HG02588 (cell line): ENCODE results near the gene BMP8B.
"Not testable (repeated sequence)": the region's sequence is repeated elsewhere in the genome, so short reads cannot be mapped to it uniquely, and the experiment has no call there.

Source experiments
- ATAC-seq: cut with Tn5 transposase; IDR thresholded peaks from one replicate; pipeline ENCODE4 v1.9.1; 2021; ENCODE audit warnings: mild to moderate bottlenecking, moderate library complexity; ENCODE audit not compliant: unreplicated experiment

The BMP8B gene, protein sequence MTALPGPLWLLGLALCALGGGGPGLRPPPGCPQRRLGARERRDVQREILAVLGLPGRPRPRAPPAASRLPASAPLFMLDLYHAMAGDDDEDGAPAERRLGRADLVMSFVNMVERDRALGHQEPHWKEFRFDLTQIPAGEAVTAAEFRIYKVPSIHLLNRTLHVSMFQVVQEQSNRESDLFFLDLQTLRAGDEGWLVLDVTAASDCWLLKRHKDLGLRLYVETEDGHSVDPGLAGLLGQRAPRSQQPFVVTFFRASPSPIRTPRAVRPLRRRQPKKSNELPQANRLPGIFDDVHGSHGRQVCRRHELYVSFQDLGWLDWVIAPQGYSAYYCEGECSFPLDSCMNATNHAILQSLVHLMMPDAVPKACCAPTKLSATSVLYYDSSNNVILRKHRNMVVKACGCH

DNA sequence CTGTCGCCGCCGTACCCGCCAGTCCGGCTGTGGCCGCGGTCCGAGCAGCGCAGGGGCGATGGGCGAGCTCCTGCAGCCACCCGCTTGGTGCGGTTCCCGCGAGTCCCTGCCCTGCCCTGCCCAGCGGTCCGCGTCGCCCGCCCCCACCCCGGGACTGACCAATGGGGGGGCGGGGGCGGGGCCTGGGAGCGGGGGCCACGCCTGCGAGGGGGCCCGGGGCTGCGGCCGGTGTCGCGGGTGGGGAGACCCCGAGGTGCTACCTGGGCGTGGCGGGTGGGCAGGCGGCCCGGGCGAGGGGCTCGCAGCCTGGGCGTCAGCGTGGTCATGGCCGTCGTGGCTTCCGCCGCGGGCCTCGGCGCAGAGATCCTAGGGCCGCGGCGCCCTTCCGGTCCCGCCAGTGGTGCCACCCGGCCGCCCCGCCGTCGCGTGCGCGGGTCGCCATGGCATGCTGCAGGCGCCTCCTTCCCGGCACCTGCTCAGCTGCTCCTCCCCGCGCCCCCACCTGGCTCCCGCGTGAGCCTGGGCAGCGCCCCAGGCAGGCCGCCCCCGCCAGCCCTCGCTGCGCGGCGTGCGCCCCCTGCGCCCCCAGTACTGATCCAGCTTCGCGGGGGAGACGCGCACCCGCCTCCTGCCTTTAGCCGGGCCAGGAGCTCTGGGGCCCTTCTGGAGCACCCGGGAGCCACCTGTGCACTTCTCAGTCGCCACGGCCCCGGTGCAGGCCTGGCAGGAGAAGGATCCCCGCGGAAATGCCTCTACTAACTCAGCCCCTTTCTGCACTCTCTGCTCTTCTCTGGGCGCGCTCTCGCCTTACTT, at the start of gene BMP8B:
Gene BMP8B (minus strand): TSS at position 108 of the 813 bp plus-strand sequence. CDS start 380 bp downstream, outside the sequence.
- ATAC-seq, result peak; percentile 69

DNA sequence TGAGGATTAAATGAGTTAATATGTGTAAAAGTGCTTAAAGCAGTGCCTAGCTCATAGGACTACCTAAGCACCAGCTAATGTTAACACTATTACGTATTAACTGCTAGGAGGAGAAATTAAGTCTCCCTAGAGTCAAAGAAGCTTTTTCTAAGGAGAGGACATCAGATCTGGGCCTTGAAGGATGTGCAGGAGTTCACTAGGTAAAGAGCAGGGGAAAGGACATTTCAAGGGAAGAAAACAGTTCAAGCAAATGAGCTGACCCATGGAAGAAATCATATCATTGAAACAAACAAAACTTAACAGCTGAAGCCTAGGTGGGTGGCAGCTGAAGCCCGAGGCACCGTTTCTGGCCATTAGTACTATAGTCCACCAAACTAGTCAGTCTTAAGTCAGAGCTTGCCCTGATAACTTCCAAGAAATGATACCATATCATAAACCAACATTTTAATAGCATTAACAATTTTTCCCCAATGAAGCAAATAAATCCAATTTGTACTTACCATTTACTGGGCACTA, 48.0 kb upstream of the BMP8B start:
- no peak for ATAC-seq

DNA sequence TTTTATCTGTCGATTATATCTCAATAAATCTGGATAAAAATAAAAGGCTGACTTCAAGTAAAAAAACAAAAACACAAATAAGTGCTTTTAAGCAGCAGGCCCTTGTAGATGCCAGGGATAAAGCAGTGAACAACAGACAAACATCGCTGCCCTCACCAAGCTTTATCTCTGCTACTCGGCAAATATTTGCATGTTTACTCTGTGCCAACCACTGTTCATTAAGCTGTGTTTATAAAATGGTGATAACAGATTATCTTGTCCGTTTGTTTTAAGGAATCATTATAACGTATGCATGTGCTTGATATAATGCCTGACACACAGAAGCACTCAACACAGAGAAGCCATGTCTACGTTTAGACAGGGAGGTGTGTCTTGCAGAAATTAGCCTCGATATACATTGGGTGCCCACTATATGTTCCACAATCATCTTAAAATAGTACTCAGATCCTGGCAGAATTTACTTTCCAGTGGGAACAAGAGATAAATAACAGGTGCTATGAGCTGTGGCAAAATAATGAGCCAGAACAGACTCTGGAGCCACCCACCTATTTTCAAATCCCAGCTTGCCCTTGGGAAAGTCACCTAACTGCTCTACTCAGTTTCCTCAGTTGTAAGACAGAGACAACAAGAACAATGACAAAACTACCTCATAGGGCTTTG, 47.4 kb upstream of the BMP8B start:
- no peak for ATAC-seq

DNA sequence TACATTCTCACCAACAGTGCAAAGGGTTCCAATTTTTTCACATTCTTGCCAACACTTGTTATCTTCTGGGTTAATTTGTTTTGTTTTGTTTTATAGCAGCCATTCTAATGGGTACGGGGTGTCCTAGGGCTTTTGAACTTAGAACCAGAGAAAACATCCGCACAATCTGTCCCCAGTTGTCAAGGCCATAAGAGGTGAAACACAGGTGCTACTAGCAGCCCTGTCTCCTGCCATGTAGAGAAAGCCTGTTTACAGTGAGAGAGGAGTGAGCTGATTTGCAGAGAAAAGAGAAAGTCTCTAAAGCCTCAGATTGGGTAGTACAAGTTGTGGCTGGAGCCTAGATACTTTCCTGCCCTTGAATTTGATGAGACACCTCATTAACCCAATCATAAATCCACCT, 46.4 kb upstream of the BMP8B start:
- ATAC-seq, result no peak

DNA sequence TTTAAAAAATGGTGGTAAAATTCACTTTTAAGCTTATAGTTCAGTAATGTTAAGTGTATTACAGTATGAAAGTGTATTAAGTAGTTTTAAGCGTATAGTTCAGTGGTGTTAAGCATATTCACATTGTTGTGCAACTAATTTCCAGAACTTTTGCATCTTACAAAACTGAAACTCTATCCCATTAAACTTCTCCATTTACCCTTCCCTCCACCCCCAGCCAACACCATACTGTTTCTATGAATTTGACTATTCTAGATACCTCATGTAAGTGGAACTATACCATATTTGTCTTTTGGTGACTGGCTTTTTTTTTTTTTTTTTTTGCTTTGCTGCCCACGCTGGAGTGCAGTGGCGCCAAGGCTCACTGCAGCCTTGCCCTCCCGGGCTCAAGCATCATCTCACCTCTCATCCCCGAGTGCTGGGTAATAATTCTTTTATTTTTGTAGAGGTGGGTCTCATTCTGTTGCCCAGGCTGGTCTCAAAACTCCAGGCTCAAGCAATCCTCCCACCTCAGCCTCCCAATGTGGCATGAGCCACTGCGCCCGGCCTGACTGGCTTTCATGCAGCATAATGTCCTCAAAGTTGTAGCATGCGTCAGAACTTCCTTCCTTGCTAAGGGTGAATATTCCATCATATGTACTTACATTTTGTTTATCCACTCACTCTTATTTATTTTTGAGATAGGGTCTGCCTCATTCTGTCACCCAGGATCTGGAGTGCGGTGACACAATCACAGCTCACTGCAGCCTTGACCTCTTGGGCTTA, 45.1 kb upstream of the BMP8B start:
- no peak for ATAC-seq

DNA sequence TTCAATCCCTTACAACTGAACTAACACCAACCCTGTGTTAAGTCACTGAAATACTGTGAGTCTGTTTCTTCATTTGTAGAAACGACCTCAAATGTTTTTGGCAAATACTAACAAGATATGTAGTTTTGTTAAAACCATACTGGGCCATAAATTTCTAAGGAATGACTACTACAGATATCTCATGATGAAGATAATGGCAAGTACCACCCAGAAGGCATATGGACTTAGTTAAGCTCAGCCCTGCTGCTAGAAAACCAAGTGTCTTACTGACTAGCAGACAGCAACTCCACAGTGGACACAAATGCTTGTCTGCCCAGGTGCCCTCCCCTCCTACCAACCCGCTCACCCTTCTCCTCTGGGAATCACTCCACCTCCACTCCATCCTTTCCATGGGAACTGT, 44.5 kb upstream of the BMP8B start:
- no peak for ATAC-seq

DNA sequence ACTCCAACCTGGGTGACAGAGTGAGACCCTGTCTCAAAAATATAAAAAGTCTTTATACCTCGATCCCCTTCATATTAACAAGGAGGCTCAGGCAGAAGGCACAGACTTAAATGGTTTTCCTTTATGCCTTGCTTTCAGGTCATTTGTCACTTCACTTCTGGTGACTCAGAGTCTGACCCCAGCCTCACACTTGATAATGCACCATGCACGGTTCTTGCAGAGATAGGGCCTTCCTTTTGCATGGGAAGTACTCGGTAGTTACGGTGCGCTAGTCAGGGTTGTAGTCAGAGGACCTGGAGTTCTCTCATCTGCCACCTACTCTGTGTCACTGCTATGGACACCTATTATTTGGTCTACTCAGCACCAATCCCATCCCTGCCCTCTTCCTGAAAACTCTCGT, 43.6 kb upstream of the BMP8B start:
- ATAC-seq, result no peak

DNA sequence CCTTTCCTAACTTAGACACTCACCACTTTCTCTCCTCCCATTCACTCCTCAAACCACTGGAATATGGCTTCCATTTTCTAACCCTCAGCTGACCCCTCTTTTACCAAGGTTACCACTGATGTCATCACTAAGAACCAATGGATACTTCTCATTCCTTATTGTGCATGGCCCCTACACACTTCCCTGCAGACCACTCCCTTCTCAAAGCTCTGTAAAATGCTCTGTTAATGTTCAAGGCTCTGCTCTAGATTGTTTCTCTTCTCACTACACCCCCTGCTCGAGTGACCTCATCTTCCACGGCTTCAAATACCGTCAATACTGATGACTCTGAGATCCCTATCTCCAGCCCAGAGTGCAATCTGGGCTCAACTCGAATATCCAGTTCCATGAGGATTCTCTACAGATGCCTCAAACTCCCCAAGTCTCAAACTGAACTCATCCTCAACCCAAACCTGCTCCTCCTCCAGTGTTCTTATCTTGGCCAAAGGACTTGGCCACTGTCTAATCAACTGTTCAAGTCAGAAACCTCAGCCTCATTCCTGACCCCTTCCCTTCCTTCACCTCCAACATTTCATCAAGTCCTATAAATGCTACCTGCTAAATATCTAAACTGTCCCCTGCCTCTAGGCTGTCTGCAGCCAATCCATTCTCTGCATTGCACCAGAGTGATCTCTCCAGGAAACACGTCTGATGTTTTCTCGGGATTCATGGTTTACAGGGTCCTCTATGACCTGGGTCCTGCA, 41.3 kb upstream of the BMP8B start:
- ATAC-seq, result no peak

DNA sequence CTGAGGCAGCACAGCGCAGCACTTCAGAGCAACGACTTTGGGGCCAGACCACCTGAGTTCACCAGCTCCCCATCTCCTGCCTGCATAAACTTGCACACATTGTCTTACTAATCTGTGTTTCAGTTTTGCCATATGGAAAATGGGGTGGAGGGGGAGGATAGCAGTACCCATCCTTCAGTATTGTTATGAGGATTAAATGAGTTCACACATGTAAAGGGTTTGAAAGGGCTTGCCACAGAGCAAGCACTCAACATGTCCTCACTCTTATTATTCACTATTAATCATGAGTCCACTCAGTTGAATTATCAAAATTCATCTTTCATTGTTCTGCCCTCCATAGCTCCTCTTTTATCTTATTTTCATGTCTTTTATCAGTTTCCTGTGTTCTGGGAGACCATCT, 40.1 kb upstream of the BMP8B start:
- ATAC-seq, result no peak

DNA sequence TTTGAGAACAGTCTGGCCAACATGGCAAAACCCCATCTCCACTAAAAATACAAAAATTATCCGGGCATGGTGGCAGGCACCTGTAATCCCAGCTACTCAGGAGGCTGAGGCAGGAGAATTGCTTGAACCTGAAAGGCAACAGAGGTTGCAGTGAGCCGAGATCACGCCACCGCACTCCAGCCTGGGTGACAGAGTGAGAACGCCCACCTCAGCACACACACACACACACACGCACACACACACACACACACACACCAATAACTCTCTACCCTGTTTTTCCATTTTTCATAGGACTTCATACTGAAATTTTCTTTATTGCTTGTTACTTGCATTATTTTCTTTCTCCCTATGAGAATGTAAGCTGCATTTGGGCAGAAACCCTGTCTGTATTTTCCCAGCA, 39.6 kb upstream of the BMP8B start:
- ATAC-seq, result not testable (repeated sequence)

DNA sequence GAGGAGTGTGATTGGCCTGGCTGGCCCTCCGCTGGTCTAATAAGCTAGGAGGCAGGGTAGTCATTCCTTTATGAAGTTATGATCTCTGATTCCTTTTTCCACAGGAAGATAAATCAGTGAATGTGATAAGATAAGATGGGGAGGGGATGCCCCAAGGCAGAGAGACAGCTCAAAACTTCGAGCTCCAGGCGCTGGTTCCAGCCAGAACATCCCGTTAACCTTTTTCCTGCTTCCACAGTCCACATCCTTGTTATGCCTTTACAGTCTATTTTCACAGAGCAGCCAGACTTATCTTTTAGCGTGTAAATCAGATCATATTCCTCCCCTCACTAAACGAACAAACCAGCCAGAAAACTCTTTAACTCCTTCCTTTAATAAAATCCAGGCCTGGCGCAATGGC, 38.5 kb upstream of the BMP8B start:
- ATAC-seq, result no peak

DNA sequence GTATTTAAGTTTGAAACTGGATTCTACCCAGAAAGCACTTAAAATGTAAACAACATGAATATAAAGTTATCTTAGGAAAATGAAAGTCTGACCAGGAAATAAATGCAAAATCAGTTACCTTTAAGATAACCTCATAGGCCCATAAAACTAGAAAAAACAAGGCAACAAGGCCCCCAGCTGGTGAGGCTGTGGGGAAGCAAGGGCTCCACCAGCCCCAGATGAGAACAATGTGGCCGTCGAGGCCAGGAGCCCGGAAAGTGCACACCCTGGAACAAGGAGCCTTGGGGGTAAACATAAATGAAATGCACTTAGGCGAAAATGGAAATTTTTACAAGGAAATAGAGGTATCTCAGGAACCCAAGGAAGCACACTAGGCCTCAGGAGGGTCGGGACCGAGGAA, 37.9 kb upstream of the BMP8B start:
- ATAC-seq, result no peak

DNA sequence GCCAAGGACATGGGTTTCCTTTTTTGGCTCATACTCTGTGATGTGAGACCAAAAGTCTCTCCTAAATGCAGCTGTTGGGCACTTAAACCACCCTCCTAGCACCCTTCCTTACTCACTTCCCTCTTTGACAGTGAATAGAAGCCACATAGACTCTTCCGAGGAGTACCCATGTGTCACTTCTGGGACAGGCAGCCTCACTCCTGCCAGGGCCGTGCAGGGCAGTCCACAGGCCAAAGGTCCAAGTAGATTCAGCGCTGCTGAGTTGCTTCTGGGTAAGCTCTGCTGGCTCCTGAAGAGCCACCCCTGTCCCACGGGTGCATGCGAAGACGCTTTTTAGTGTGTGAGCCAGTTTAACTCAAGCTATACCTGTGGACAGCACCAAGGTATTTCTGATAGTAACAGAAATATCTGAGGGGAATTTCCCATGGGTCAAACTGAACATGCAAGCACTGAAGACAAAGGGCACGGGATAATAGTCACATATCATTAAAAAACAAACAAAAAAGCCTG, 36.8 kb upstream of the BMP8B start:
- peak; percentile 72 for ATAC-seq

DNA sequence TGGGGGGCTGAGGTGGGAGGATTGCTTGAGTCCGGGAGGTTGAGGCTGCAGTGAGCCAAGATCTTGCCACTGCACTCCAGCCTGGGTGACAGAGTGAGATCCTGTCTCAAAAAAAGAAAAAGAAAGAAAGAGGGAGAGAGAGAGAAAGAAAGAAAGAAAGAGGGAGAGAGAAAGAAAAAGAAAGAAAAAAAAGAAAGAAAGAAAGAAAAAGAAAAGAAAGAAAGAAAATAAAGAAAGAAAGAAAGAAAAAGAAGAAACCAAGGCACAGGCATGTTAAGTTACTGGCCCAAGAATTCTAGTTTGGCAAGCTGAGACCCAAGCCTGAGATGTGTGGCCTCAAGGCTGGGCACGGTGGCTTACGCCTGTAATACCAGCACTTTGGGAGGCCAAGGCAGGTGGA, 34.8 kb upstream of the BMP8B start:
- not testable (repeated sequence) for ATAC-seq

DNA sequence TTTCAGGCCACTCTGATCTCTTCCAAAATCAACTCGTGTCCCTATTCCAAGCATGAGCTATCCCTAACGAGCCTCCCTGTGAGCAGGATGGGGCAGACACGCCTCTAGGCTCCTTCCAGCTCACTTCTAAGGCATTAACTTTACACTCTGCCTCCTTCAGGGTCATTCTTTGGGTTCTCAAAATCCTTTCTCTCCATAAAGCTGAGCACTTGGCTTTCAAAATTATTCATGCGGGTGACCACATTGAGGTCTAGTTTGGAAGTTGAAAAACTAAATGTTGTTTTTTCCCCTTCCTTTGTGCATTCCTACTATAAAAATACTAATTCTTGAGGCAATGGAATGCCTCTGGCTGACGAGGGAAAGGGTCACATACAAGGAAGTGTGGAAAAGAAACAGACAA, 33.5 kb upstream of the BMP8B start:
- ATAC-seq, result no peak

DNA sequence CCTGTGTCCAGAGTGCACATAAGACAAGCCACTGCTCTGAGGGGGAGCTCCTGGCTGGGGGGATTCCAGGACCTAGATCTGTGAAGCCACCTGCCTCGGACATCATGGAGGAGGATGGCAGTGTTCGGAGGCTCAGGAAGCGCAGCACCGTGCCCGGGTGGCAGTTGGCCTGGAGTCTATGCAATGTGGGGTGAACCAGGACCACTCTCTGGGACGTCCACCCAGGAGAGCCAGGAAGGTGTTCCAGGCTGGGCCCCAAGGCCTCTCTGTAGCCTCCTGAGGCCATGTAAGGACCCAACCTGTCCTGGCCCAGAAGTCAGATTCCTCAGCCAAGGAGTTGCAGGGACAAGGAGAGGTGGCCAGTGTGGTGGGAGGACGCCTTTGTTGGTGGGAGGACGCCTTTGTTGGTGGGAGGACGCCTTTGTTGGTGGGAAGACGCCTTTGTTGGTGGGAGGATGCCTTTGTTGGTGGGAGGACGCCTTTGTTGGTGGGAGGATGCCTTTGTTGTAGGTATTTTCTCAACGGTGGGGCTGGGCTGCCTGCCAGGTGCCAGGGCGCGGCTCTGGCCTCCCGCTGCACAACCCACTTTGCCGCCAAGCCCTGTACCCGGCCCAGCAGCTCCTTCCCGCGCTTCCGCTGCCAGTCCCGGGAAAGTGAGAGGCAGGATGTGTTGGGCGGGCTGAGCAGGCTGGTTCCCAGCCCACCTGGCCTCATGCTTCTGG, 30.6 kb upstream of the BMP8B start:
- ATAC-seq, result no peak

DNA sequence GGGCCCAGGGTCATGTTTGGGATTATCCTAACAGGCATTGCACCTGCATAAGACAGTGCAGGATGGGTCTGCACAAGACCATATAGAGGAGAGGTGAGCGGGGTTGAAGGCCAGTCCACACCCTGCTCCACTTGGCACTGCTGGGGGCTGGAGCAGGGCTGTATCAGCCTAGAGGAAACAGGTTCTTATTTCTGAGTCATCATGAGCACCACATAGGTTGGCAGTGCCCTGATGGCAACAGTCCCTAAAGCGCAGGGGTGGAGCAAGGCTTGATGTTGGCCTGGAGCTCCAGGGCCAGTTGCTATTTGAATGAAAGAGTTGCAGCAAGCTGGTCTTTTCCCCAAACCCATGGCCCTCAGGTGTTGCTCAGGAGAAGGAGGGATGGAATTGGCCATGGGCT, 29.8 kb upstream of the BMP8B start:
- no peak for ATAC-seq

DNA sequence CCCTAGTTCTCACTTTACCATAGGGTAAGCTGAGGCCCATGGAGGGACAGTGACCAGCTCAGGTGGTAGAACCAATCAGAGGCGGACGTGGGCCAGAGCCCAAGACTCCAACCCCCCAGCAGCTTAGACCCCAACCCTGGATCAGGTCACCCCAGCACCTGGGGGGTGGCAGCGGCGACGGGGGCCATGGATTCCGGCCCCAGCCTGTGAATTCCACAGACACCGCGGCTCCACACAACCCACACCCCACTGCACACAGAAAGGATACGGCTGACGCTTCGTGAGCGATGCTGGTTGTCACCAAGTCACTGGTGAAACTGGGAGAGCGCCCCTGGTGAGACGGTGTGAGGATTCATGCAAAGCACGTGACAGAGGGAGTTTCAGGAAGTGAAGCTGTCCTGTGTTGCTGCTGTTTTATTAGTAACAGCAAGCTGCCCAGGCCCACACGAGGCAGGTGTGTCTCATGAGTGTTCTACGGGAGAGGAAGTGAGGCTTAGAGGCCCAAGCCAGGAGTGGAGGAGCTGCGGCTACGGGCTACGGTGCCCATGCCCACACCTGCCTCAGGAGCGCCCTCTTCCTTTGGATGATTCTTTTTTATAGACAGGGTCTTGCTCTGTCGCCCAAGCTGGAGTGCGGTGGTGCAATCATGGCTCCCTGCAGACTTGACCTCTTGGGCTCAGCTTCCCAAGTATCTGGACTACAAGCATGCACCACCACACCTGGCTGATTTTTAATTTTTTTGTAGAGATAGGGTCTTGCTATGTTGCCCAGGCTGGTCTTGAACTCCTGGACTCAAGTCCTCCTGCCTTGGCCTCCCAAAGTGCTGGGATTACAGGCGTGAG, 28.6 kb upstream of the BMP8B start:
- ATAC-seq, result peak; percentile 84
